Endothelial cell of umbilical vein (primary cell): ENCODE data around the gene CYP1A2. TPM values are rescaled to one million over a fixed set of nuclear protein-coding genes. Genes with fewer than 3 reads are reported as not detected.

Source experiments
- BruUV-seq: library from RNA; stranded (reverse); fragments of 400-500 nt; replicated peaks from 2 replicates; lab custom pipeline; 2021; lab: Mats Ljungman, UMichigan
- CTCF ChIA-PET: fragments of 300-600, 350-600 bp; sonication (Branson Sonifier 250); formaldehyde crosslinking; loops from one replicate; lab custom pipeline; 2021; ENCODE audit warnings: antibody characterized with exemption, inconsistent platforms; lab: Charles Lee
- POLR2A ChIA-PET: fragments of 300-600, 350-600 bp; sonication (Branson Sonifier 250); formaldehyde crosslinking; loops from one replicate; lab custom pipeline; 2021; ENCODE audit warnings: antibody characterized with exemption, inconsistent platforms; lab: Charles Lee
- DNase-seq: peaks from one replicate; pipeline ENCODE4 v3.0.0-alpha.2; 2011; ENCODE audit warnings: low read depth, low spot score
- FAIRE-seq: peaks from 2 replicates; lab custom pipeline; 2011; peaks lifted over from hg19 to GRCh38; lab: Jason Lieb, UNC
- H2AFZ ChIP-seq: 2 replicates; pipeline ENCODE4 v1.6.0; 2012; ENCODE audit warnings: low read depth, low read length, control low read depth, inconsistent platforms
- H3K27ac ChIP-seq: 2 replicates; pipeline ENCODE4 v1.5.1; 2011; ENCODE audit warnings: low read depth, mild to moderate bottlenecking, control low read depth, low read length, moderate library complexity; ENCODE audit not compliant: insufficient read depth
- H3K27me3 ChIP-seq, 2 experiments: 2 replicates each; pipeline versions ENCODE4 v1.6.0 to v1.6.1; 2011; ENCODE audit warnings: low read length in 2 of 2, mixed read lengths in 1 of 2; ENCODE audit not compliant: control insufficient read depth in 2 of 2, insufficient read depth in 2 of 2
- H3K36me3 ChIP-seq, 2 experiments: 2 replicates in 1 of 2; 3 replicates in 1 of 2; pipeline ENCODE4 v1.5.1; 2011; ENCODE audit warnings: low read length in 2 of 2, mild to moderate bottlenecking in 1 of 2, moderate library complexity in 1 of 2; ENCODE audit not compliant: control insufficient read depth in 2 of 2, insufficient read depth in 2 of 2; ENCODE audit errors: extremely low read depth in 1 of 2
- H3K4me1 ChIP-seq: 3 replicates; pipeline ENCODE4 v1.5.1; 2011; ENCODE audit warnings: mild to moderate bottlenecking, low read length; ENCODE audit not compliant: control insufficient read depth, insufficient read depth; ENCODE audit errors: extremely low read depth
- H3K4me2 ChIP-seq: 2 replicates; pipeline ENCODE4 v1.6.1; 2011; ENCODE audit warnings: low read length, control low read depth, mixed read lengths; ENCODE audit not compliant: insufficient read depth
- H3K4me3 ChIP-seq, 3 experiments: fragments of 200-600 bp in 1 of 3; sonication (generic), shearing (Covaris generic) in 1 of 3; replicated peaks in 1 of 3; 2 replicates each; pipeline ENCODE4 v1.5.1; 2011 to 2016; ENCODE audit warnings: control low read depth in 3 of 3, low read length in 3 of 3, mild to moderate bottlenecking in 2 of 3, inconsistent platforms in 1 of 3, low read depth in 1 of 3, moderate library complexity in 1 of 3; ENCODE audit not compliant: insufficient read depth in 1 of 3
- H3K79me2 ChIP-seq: 2 replicates; pipeline ENCODE4 v1.6.0; 2012; ENCODE audit warnings: low read length, inconsistent platforms; ENCODE audit not compliant: control insufficient read depth, insufficient read depth
- H3K9ac ChIP-seq: replicated peaks from 2 replicates; pipeline ENCODE3; 2011; ENCODE audit warnings: low read length, control low read depth; ENCODE audit not compliant: insufficient read depth; ENCODE audit errors: extremely low read depth
- H3K9me1 ChIP-seq: replicated peaks from 3 replicates; pipeline ENCODE4 v1.6.0; 2011; ENCODE audit warnings: mild to moderate bottlenecking, low read length; ENCODE audit not compliant: control insufficient read depth, insufficient read depth; ENCODE audit errors: extremely low read depth
- H3K9me3 ChIP-seq: replicated peaks from 2 replicates; pipeline ENCODE4 v1.5.1; 2012; ENCODE audit warnings: low read length, inconsistent platforms; ENCODE audit not compliant: control insufficient read depth, insufficient read depth
- H4K20me1 ChIP-seq: replicated peaks from 2 replicates; pipeline ENCODE3; 2011; ENCODE audit warnings: mild to moderate bottlenecking, low read length; ENCODE audit not compliant: control insufficient read depth, insufficient read depth; ENCODE audit errors: extremely low read depth
- FOS ChIP-seq: IDR thresholded peaks from 2 replicates; pipeline ENCODE4 v1.6.1; 2011; ENCODE audit warnings: mild to moderate bottlenecking, low read length, moderate library complexity, borderline replicate concordance; ENCODE audit not compliant: insufficient read depth
- GATA2 ChIP-seq: IDR thresholded peaks from 2 replicates; pipeline ENCODE4 v1.7.0; 2011; ENCODE audit warnings: low read depth, mild to moderate bottlenecking, moderate library complexity, mixed read lengths, low read length; ENCODE audit not compliant: insufficient read length, insufficient read depth
- MYC ChIP-seq: IDR thresholded peaks from one replicate; pipeline ENCODE4 v1.6.1; 2011; ENCODE audit warnings: mild to moderate bottlenecking, low read depth, low read length
- POLR2A ChIP-seq: IDR thresholded peaks from 2 replicates; pipeline ENCODE4 v1.6.1; 2012; ENCODE audit warnings: low read depth, mild to moderate bottlenecking, control low read depth, low read length
- dilution Hi-C: fragments of 300-500 bp; cut with MboI; formaldehyde crosslinking; loops from one replicate; pipeline ENCODE4 v1.15.0; 2019; ENCODE audit warnings: low sequenced_read_pairs; ENCODE audit not compliant: extremely low pct_ligation_motif_present
- intact Hi-C: fragments of 100-400 bp; cut with micrococcal nuclease; formaldehyde crosslinking; loops from one replicate; pipeline ENCODE4 v1.10.0; 2022
- polyA plus RNA-seq, 4 experiments: library from polyadenylated mRNA; depleted of rRNA in 3 of 4; stranded (reverse) in 3 of 4; unstranded in 1 of 4; fragments of >200 nt; gene quantifications; 2 replicates each; pipeline versions ENCODE4 v1.2.1 to v1.2.3, GENCODE V29; 2011 to 2012; ENCODE audit warnings: missing spikeins in 1 of 4
- total RNA-seq: library from RNA; stranded (reverse); gene quantifications from 2 replicates; pipeline ENCODE4 v1.2.3, GENCODE V29; 2021
- TF ChIP-seq, protein P1 (sequence below), 2 donors: IDR thresholded peaks; 1 replicate in 1 of 2; 2 replicates in 1 of 2; pipeline ENCODE4 v1.5.1; 2011; ENCODE audit warnings: low read length in 2 of 2, mild to moderate bottlenecking in 2 of 2, moderate library complexity in 2 of 2, control low read depth in 1 of 2, inconsistent platforms in 1 of 2, low read depth in 1 of 2; ENCODE audit not compliant: insufficient read depth in 1 of 2; ENCODE audit errors: extremely low read depth in 1 of 2
- TF ChIP-seq, protein P2 (sequence below): IDR thresholded peaks from 2 replicates; pipeline ENCODE4 v1.6.1; 2011; ENCODE audit not compliant: insufficient read depth, insufficient read length

Gene CYP1A2
- total and polyA plus RNA-seq, 2 donors (not counting 3 experiments of a cell fraction or from before 2014, with no cell fraction given) = not detected

DNA sequence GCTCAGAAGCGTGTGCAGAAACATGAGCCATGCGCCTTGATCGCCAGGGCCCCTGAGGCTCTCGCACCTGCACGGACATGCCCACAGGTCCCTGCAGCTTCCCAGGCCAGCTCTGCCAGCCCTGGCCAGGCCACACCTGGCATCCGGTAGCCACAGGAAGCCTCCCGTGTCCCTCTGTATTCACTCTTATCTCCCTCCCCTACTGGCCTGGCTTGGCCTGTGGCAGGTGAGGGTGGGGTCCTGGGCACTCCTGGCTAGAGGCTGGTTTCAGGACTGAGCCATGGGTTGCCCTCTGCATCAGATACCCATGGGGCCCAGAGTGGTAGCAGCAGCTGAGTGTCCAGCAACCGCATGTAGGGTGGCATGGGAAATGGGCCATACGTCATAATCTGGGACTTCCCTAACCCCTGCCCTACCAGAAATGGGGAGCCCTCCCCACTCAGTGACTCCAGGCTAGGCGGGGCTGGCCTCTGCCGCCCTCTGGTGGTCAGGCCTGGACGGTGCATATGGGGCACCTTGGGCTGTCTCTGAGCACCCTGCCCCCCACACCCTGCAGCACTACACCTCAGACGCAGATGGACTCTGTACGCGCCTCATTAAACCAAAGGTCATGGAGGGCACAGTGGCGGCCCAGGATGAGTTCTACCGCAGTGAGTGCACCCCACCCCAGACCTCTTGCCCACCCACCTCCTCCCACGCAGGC, 51.4 kb downstream of the CYP1A2 start:
- Histone ChIP-seq H3K9ac (no peak overlapping the region), H3K27me3 (no peaks in the 10 kb centered on the region), H3K4me3 (no peak overlapping the region), H3K4me1 (no peaks in the 10 kb centered on the region), H3K9me1 (no peaks in the 10 kb centered on the region), H3K27ac (no peak overlapping the region), H3K4me2 (no peak overlapping the region), H2AFZ (no peak overlapping the region), H3K79me2 (peaks cover 16% of the 10 kb centered on the region), H4K20me1 (no peaks in the 10 kb centered on the region), H3K36me3 (peaks cover 3 to 33% of the 10 kb centered on the region in 2 experiments), H3K9me3 (no peaks in the 10 kb centered on the region)
- ChIA-PET POLR2A (no interaction called here), CTCF (interaction anchor here (0.8 to 3.9 kb wide), 17 partner anchors 8 to 168 kb away, joined by 3 to 55 read pairs (median 4); partner anchors contain the start of genes CSK and CYP1A1)
- no TSS peak for BruUV-seq
- FAIRE-seq (peak; percentile 72), DNase-seq (peak; percentile 52)
- dilution Hi-C loops (no loop called here), intact Hi-C loops (loop anchor here (1.0 to 2.0 kb wide), 4 partner anchors 19 to 150 kb away; no protein-coding TSS in a partner anchor)
- no peak for TF ChIP-seq POLR2A
- no peak for TF ChIP-seq MYC
- TF ChIP-seq, protein P1, sequence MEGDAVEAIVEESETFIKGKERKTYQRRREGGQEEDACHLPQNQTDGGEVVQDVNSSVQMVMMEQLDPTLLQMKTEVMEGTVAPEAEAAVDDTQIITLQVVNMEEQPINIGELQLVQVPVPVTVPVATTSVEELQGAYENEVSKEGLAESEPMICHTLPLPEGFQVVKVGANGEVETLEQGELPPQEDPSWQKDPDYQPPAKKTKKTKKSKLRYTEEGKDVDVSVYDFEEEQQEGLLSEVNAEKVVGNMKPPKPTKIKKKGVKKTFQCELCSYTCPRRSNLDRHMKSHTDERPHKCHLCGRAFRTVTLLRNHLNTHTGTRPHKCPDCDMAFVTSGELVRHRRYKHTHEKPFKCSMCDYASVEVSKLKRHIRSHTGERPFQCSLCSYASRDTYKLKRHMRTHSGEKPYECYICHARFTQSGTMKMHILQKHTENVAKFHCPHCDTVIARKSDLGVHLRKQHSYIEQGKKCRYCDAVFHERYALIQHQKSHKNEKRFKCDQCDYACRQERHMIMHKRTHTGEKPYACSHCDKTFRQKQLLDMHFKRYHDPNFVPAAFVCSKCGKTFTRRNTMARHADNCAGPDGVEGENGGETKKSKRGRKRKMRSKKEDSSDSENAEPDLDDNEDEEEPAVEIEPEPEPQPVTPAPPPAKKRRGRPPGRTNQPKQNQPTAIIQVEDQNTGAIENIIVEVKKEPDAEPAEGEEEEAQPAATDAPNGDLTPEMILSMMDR (IDR thresholded peaks at IDR 0.05; ENCODE audit: extremely low read depth in 1 of 2, insufficient read depth in 1 of 2, low read depth in 1 of 2, low read length in 2 of 2) = peak; percentile 93 to 98

- Histone ChIP-seq H3K4me2 (no peak overlapping the region), H3K27me3 (no peaks in the 10 kb centered on the region), H3K9ac (no peak overlapping the region), H3K79me2 (peaks cover 16% of the 10 kb centered on the region), H3K4me3 (no peak overlapping the region), H3K36me3 (peaks cover 3 to 33% of the 10 kb centered on the region in 2 experiments), H3K9me1 (no peaks in the 10 kb centered on the region), H3K9me3 (no peaks in the 10 kb centered on the region), H3K27ac (no peak overlapping the region), H2AFZ (no peak overlapping the region), H3K4me1 (no peaks in the 10 kb centered on the region), H4K20me1 (no peaks in the 10 kb centered on the region)
- no peak for DNase-seq
- ChIA-PET CTCF (interaction anchor here (0.6 to 3.9 kb wide), 12 partner anchors 10 to 169 kb away, joined by 3 to 22 read pairs (median 4); partner anchors contain the start of genes CSK and ULK3), POLR2A (no interaction called here)
- intact Hi-C loops = loop anchor here (1.0 to 2.0 kb wide), 4 partner anchors 19 to 150 kb away; no protein-coding TSS in a partner anchor
- no TSS peak for BruUV-seq
- dilution Hi-C loops = no loop called here
- no peak for FAIRE-seq
- TF ChIP-seq, protein P2, sequence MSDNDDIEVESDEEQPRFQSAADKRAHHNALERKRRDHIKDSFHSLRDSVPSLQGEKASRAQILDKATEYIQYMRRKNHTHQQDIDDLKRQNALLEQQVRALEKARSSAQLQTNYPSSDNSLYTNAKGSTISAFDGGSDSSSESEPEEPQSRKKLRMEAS = no peak
- TF ChIP-seq MYC (no peak), GATA2 (no peak), FOS (no peak)
Observed at GRCh38 chr15:74800559-74801094, 52.0 kb downstream of the CYP1A2 start.
